Measurements from ENCODE around the gene SHB. TPM values are rescaled to one million over a fixed set of nuclear protein-coding genes. Genes with fewer than 3 reads are reported as not detected.

SHB gene
- polyA plus RNA-seq, 2 of the 4 experiments (the other 2 are of a cell fraction), result 15.4 to 22.0 TPM

GRCh38 chr9:38060681-38061080 is 8.3 kb downstream of the SHB start:
- 96% methylated on average over 3 of the region's 3 CpGs for WGBS (ENCODE audit: missing lambda C conversion rate)
- no peak for TF ChIP-seq ZC3H11A (IDR thresholded peaks at IDR 0.05)
- no peak for TF ChIP-seq JUN (IDR thresholded peaks at IDR 0.05)
- ChIA-PET CTCF (interaction anchor here (0.7 to 7.8 kb wide), 10 partner anchors 8 to 157 kb away, joined by 3 to 52 read pairs (median 10); partner anchors contain the start of gene SLC25A51), POLR2A (interaction anchor here (0.6 to 1.4 kb wide), 4 partner anchors 8 to 13 kb away, joined by 3 to 4 read pairs (median 3); partner anchors contain the start of gene SHB)
- DNase-seq (ENCODE audit: low read depth in 1 of 2, low spot score in 1 of 2) (no peak), FAIRE-seq (no peak), ATAC-seq (no peak)
- Histone ChIP-seq H3K4me2 (peak overlapping the region; percentile 78), H3K9me3 (no peaks in the 10 kb centered on the region), H3K4me3 (no peak overlapping the region), H3K27ac (peak overlapping the region; percentile 6 to 81; a peak in 4 of 6 replicates), H3K4me1 (peaks cover 99% of the 10 kb centered on the region)

- DNase-seq (ENCODE audit: low read depth in 1 of 2, low spot score in 1 of 2) (no peak), FAIRE-seq (no peak), ATAC-seq (peak in 1 of 2 experiments; percentile 36; a peak in 2 of 6 replicates)
- WGBS (ENCODE audit: missing lambda C conversion rate), result 43% methylated on average over 13 of the region's 14 CpGs
- CTCF ChIA-PET, result interaction anchor here (0.8 to 7.8 kb wide), 5 partner anchors 10 to 146 kb away, joined by 4 to 49 read pairs (median 7); partner anchors contain the start of gene SHB
- TF ChIP-seq RFX5 (IDR thresholded peaks at IDR 0.05), result no peak
- TF ChIP-seq REST (IDR thresholded peaks at IDR 0.05), result no peak
- no peak for TF ChIP-seq HOXA7 (CRISPR knock-in tag; IDR thresholded peaks at IDR 0.05)
- TF ChIP-seq SREBF2 (IDR thresholded peaks at IDR 0.05), result no peak
- TF ChIP-seq ELK1 (IDR thresholded peaks at IDR 0.05; ENCODE audit: low read depth, low read length), result no peak
- no peak for TF ChIP-seq HDAC2 (IDR thresholded peaks at IDR 0.05)
- no peak for TF ChIP-seq MYC (IDR thresholded peaks at IDR 0.05; ENCODE audit: borderline replicate concordance, low read length)
- H3K4me2 ChIP-seq, result peak overlapping the region; percentile 78
- H3K4me3 ChIP-seq, result peak overlapping the region; percentile 20; the same call in 2 of the 3 replicates
- POLR2A ChIA-PET, result interaction anchor here (1.4 kb wide), 1 partner anchor 9 kb away, joined by 3 read pairs; the partner anchor contains the start of gene SHB
- H3K9me3 ChIP-seq, result no peaks in the 10 kb centered on the region
- peaks cover 98% of the 10 kb centered on the region for H3K4me1 ChIP-seq
- peak overlapping the region; percentile 61 to 81 for H3K27ac ChIP-seq
Measured at GRCh38 chr9:38059233-38059936, 9.6 kb downstream of the SHB start.

GRCh38 chr9:38058452-38059232 is 10.4 kb downstream of the SHB start:
- POLR2A ChIA-PET, result no interaction called here
- Histone ChIP-seq H3K4me1 (peaks cover 96% of the 10 kb centered on the region), H3K27ac (peak overlapping the region; percentile 61 to 81), H3K4me3 (0 out of 3 replicates have a peak overlapping the region, but pooled peaks have one; percentile 20), H3K9me3 (no peaks in the 10 kb centered on the region), H3K4me2 (peak overlapping the region; percentile 78)
- no peak for FAIRE-seq
- CTCF ChIA-PET, result interaction anchor here (2.4 to 7.8 kb wide), 2 partner anchors 41 to 145 kb away, joined by 16 to 49 read pairs; no protein-coding TSS in a partner anchor
- 76% methylated on average over 13 of the region's 13 CpGs for WGBS (ENCODE audit: missing lambda C conversion rate)
- ATAC-seq, result peak in 1 of 2 experiments; percentile 36; a peak in 3 of 6 replicates
- DNase-seq (ENCODE audit: low read depth in 1 of 2, low spot score in 1 of 2), result no peak
- no peak for TF ChIP-seq ZFP36 (IDR thresholded peaks at IDR 0.05; ENCODE audit: borderline replicate concordance, partially characterized antibody)
- TF ChIP-seq MYC (IDR thresholded peaks at IDR 0.05; ENCODE audit: borderline replicate concordance, low read length), result no peak
- no peak for TF ChIP-seq HOXB13 (CRISPR knock-in tag; IDR thresholded peaks at IDR 0.05; ENCODE audit: low read depth)
- TF ChIP-seq ELK1 (IDR thresholded peaks at IDR 0.05; ENCODE audit: low read depth, low read length), result no peak
- TF ChIP-seq NFE2L2 (conservative IDR thresholded peaks at IDR 0.05; ENCODE audit: low read length), result no peak
- no peak for TF ChIP-seq RAD21 (conservative IDR thresholded peaks at IDR 0.05 in 1 of 2, IDR thresholded peaks at IDR 0.05 in 1 of 2)
- no peak for TF ChIP-seq FOSB (CRISPR knock-in tag; IDR thresholded peaks at IDR 0.05)
- no peak for TF ChIP-seq TP53 (CRISPR knock-in tag; IDR thresholded peaks at IDR 0.05)
- TF ChIP-seq FOSL2 (IDR thresholded peaks at IDR 0.05), result no peak
- no peak for TF ChIP-seq FOSL2 (CRISPR knock-in tag; IDR thresholded peaks at IDR 0.05)
- no peak for TF ChIP-seq SMC3 (IDR thresholded peaks at IDR 0.05)
- no peak for TF ChIP-seq MAX (IDR thresholded peaks at IDR 0.05)
- TF ChIP-seq CTCF (IDR thresholded peaks at IDR 0.05), result no peak
- no peak for TF ChIP-seq HDAC2 (IDR thresholded peaks at IDR 0.05)
- no peak for TF ChIP-seq USF2 (IDR thresholded peaks at IDR 0.05)

Measured in A549 (cell line).